Islet of Langerhans (tissue), 1 donor: ENCODE measurements around the gene OR6X1.

Experiments
- FAIRE-seq: peaks from one replicate; lab custom pipeline; 2011; peaks lifted over from hg19 to GRCh38; lab: Jason Lieb, UNC

Gene OR6X1, protein sequence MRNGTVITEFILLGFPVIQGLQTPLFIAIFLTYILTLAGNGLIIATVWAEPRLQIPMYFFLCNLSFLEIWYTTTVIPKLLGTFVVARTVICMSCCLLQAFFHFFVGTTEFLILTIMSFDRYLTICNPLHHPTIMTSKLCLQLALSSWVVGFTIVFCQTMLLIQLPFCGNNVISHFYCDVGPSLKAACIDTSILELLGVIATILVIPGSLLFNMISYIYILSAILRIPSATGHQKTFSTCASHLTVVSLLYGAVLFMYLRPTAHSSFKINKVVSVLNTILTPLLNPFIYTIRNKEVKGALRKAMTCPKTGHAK

DNA sequence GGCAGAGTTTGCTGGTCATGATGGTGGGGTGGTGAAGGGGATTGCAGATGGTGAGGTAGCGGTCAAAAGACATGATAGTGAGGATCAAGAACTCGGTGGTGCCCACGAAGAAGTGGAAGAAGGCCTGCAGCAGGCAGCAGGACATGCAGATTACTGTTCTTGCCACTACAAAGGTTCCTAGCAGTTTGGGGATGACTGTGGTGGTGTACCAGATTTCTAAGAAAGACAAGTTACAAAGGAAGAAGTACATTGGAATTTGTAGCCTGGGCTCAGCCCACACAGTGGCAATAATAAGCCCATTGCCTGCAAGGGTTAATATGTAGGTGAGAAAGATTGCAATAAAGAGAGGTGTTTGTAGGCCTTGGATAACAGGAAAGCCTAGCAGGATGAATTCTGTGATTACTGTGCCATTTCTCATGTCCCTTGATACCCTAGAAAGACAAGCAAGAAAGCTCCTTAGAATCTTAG lies at the start of gene OR6X1:
Gene OR6X1 (minus strand): TSS at position 418 of the 468 bp plus-strand sequence. CDS start 0 bp downstream, at position 418.
- no peak for FAIRE-seq

DNA sequence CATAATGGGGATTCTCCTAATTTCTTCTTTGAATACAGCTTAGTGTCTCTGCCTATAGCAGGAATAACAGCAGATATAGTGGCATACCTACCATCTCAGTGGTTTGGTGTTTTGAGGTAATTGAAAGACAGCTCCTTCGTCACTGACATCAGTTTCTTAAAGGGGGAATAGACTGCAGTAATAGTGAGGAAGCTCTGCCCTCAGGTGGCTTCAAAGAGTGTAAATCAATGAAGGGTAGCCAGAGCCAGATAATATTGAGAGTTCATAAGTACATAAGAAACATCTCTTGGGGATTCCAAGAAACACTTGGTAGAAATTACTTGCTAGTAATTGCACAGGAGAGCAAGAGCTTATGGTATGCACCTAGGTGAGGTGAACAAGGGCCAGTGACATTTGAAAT lies 47.4 kb upstream of the OR6X1 start:
- no peak for FAIRE-seq

GRCh38 chr11:123800036-123800435 lies 45.7 kb upstream of the OR6X1 start:
- no peak for FAIRE-seq

DNA sequence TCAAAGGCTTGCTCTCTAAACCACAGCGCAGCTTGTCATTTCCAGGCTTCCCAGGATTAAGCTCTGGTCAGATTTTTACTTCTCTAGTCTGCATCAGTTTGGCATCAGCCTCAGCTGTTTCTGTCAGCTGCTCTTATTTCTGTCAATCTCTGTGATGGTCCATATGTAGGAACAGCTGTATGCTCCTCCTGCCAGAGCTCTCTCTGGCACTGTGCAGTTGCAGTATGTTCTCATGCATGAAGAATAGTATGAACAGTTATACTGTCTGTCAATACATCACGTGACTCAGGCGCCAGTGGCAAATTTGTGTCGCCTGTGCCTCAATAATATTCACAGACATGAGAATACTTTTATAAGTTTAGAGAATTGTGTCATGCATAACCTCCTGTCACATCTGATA lies 45.1 kb upstream of the OR6X1 start:
- FAIRE-seq = no peak

DNA sequence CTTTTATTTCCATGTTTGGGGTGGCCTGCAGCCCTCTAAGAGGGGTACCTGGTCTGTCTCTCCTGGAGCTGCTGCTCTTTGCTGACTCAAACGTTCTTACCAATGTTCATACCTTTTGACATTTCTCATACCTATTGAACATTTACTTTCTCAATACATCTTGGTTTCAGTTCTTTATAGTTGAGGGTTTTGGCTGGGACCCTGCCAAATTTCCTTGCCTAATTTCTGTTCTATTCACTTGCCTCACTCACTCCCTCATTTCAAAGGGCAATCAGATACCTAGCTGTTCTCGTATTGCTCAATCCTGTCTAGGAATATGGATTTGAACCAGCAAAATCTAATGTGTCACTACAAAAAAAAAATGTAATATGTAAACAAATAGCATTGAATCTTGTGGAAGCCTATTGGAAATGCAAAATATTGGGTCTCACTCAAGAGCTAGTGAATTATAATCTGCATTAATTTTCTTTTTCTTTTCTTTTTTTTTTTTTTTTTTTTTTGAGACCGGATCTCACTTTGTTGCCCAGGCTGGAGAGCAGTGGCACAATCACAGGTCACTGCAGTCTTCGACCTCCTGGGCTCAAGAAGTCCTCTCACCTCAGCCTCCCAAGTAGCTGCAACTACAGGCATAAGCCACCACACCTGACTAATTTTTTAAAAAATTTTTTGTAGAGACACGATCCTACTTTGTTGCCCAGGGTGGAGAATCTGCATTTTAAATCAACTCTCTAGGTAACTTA lies 44.4 kb upstream of the OR6X1 start:
- no peak for FAIRE-seq

DNA sequence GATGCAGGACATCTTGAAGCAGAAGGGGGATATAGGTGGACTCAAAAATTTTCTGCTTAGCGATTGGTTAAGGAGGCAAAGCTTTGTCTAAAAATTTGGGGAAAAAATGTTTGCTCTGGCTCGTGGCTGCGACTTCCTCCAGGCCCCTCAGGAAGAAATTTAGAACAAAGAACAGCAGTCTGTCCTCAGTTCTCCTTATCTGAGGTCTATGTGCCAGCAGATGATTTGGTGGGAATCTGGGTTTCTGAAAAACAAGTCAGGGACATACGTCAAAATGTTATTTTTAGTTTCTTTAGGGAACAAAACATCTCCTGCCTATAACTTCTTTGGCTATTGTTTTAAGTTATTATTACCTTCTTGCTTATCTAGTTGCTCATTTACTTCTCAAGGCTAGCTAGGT lies 43.8 kb upstream of the OR6X1 start:
- FAIRE-seq = no peak

DNA sequence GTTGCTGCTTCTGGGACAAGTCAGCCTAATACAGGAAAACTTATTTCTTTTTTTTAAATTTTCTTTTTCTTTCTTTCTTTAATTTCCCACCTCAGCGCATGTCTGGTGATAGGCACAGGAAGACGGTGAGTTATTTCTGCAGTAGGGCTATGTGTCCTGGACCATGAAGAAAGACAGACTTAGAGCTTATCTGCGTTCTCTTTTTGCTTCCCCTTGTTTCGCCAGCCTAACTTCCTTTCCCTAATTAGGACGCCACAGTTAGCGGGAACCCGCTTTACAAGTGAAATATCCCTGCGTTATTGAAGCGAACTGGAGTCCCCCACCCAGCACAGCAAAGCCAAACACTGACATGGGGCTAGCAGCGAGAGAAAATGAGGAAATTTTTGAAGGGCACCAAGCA lies 43.2 kb upstream of the OR6X1 start:
- FAIRE-seq = no peak

DNA sequence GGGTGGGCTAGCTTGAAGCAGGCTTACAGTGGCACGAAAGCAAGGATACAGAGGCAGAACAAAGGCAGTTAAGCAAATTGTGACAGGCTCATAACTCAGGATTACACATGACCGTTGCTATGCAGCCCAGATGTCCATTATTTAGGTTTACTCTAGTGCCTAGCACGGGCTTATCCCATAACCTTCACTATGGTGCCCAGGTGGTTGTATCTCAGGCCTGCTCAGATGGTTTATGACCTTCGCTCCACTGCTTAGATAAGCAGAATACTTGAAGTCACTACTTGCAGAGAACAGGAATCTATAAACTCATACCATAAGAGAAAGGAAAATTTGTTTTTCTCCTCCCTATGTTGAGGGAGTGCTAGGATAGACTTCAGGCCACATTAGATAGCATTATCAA lies 42.8 kb upstream of the OR6X1 start:
- no peak for FAIRE-seq

- no peak for FAIRE-seq
Observed at GRCh38 chr11:123796226-123796625, 41.9 kb upstream of the OR6X1 start.

DNA sequence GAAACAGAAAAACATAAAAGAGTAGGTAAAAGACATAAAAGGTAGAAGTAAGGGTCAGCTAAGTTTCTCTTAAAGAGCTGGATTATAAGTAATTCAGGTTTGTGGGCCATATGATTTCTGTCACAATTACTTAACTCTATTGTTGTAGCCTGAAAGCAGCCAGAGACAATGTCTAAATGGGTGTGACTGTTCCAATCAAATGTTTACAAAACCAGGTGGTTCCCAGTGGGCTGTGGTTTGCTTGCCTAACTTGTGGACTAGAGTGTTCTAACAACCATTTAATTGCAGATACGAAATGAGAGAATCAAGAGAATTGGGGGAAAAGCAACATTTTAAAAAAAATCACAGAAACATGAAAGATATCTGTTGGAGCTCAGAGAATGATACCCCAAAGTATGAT lies 29.2 kb upstream of the OR6X1 start:
- FAIRE-seq = no peak

DNA sequence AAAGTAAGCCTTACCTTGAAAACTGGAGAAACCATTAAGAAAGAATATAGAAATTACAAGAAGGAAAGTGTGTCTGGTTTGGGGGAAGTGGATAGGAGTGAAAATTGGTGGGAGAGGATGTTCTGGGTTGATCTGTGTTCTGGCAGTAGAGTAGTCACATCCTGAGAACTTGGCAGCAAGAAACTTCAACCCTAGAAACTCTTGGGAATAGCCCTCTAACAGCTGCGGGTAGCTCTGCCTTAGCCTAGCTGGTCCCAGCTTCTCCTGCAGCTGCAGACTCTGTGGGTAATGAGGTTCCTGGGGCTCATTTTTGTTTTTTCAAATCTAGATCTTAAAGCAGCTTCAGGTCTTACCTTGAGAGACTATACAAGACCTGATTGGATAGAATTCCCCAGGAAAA lies 24.2 kb upstream of the OR6X1 start:
- FAIRE-seq = no peak

- no peak for FAIRE-seq
Observed at GRCh38 chr11:123775715-123776549, 21.6 kb upstream of the OR6X1 start.

DNA sequence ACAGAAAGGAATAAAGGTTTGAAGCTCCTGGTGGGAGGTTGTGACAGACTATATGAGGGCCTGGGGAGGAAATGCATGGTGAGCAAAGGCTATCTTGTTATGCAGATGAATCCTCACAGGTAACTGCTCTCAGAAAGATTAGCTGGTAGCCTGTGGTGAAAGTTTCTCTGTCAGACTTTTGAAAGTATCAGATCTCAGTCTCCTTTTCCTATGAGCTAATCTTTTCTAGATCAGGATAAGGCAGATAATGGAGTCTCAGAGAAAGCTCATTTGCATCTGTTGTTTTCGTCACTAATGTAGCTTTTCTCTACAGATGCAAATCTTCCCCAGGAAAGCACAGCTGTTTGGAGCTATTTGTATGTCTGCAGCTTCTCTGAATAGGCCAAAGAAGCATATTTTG lies 21.0 kb upstream of the OR6X1 start:
- FAIRE-seq = no peak

DNA sequence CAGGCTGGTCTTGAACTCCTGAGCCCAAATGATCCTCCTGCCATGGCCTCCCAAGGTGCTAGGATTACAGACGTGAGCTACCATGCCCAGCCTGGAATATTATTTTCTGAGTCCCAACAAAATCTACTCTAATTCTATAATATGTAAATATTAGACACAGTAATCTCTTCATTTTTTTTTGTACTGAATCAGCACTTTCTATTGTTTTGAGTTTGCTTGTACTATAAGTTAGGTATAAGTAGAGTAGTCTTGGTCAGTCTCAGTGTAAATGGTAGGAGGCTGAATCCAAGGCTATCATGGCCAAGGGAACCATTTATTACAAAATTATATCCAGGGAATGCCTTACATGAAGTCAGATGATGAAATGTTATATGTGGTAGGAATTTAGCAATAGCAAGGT lies 19.6 kb upstream of the OR6X1 start:
- FAIRE-seq = no peak

DNA sequence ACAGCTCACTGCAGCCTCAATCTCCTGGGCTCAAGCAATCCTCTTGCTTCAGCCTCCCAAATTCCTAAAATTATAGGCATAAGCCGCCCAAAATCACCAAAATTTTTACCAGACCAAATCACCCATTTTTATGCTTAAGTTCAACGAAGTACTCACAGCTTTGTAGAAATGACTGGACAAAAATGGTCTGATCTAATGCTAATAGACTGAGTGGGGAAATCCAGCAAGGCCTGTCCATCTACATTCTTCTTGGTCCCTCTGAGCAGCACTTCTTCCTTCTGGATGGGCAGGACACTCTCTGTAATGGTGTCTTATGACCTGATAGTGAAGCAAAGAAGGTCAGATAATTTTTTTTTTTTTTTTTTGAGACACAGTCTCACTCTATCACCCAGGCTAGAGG lies 18.7 kb upstream of the OR6X1 start:
- FAIRE-seq = no peak

DNA sequence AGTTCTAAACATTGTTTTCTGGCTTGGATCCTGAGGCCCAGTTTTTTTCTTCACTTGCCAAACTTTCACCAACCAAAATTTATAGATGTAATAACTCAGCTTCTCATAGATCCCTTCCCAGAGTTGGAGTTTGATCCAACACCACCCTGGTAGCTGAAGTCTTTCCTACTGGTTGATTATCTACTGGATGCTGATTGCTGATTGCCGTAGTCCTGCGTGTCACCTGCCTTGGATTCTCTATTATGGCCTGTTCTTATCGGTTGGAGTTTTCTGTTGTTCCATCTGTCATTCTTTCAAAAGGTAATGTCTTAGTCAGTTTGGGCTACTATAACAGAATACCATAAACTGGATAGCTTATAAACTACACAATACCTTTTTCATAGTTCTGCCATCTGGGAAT lies 17.3 kb upstream of the OR6X1 start:
- FAIRE-seq = no peak

DNA sequence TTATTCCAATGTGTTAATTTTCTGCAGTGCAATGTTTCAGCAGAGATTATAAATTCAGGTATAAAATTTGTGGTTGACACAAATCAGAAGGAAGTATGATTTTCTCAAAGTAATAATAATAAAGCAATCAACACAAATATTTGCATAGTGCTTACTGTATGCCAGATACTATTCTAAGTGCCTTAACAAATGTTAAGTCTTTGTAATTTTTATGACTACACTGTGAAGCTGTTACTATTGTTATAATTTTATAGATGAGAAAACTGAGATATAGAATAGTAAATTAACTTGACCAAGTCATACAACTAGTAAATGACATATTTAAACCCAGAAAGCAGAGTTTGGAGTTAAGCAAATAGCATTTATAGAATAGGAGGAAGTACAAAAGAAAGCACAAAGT lies 16.4 kb upstream of the OR6X1 start:
- FAIRE-seq = no peak

- no peak for FAIRE-seq
Observed at GRCh38 chr11:123765601-123766000, 11.3 kb upstream of the OR6X1 start.

GRCh38 chr11:123762422-123762821 lies 8.1 kb upstream of the OR6X1 start:
- no peak for FAIRE-seq

GRCh38 chr11:123760894-123761293 lies 6.6 kb upstream of the OR6X1 start:
- no peak for FAIRE-seq

- FAIRE-seq = no peak
Observed at GRCh38 chr11:123757976-123758375, 3.7 kb upstream of the OR6X1 start.

DNA sequence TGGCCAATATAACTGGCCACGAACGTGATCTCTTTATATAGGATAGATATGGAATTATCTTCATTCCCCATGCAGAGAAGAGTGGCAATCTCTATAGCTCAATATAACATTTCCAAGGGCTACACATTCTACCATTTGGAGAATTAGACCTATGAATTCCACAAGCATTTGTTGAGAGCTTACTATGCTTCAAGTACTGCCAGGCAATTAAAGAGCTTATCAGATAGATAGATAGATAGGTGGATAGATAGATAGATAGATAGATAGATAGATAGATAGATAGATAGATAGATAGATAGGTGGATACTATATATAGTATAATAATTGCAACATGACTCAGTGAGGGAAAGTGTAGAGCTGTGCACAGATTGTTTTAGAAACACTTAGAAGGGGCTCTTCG lies 1.5 kb upstream of the OR6X1 start:
- FAIRE-seq = no peak

GRCh38 chr11:123755344-123755743 lies 1.0 kb upstream of the OR6X1 start:
- no peak for FAIRE-seq
